AG20443 (cell line): ENCODE data around the gene ZNRF1.
"Not testable (repeated sequence)": the region's sequence is repeated elsewhere in the genome, so short reads cannot be mapped to it uniquely, and the experiment has no call there.

Experiments
- DNase-seq: peaks from one replicate; pipeline ENCODE4 v3.0.0; 2012; ENCODE audit warnings: low spot score, mixed read lengths

The ZNRF1 gene

GRCh38 chr16:75080205-75081029 is 81.6 kb downstream of the ZNRF1 start:
- peak; percentile 58 for DNase-seq

GRCh38 chr16:75081179-75081859 is 82.5 kb downstream of the ZNRF1 start:
- no peak for DNase-seq

GRCh38 chr16:75083813-75084212 is 85.0 kb downstream of the ZNRF1 start:
- DNase-seq: no peak

GRCh38 chr16:75085556-75085955 is 86.7 kb downstream of the ZNRF1 start:
- DNase-seq: no peak

GRCh38 chr16:75086281-75086680 is 87.5 kb downstream of the ZNRF1 start:
- peak; percentile 47 for DNase-seq

- no peak for DNase-seq
Measured at GRCh38 chr16:75086688-75087374, 88.0 kb downstream of the ZNRF1 start.

- no peak for DNase-seq
Measured at GRCh38 chr16:75087375-75087979, 88.7 kb downstream of the ZNRF1 start.

GRCh38 chr16:75088216-75088615 is 89.4 kb downstream of the ZNRF1 start:
- DNase-seq: no peak

- DNase-seq: no peak
Measured at GRCh38 chr16:75088934-75089333, 90.1 kb downstream of the ZNRF1 start.

- DNase-seq: no peak
Measured at GRCh38 chr16:75089486-75090202, 90.8 kb downstream of the ZNRF1 start.

- DNase-seq: not testable (repeated sequence)
Measured at GRCh38 chr16:75090899-75091298, 92.1 kb downstream of the ZNRF1 start.

- not testable (repeated sequence) for DNase-seq
Measured at GRCh38 chr16:75091619-75092018, 92.8 kb downstream of the ZNRF1 start.

- DNase-seq: no peak
Measured at GRCh38 chr16:75092777-75093176, 94.0 kb downstream of the ZNRF1 start.

- DNase-seq: no peak
Measured at GRCh38 chr16:75093598-75094540, 95.0 kb downstream of the ZNRF1 start.

- no peak for DNase-seq
Measured at GRCh38 chr16:75095204-75095621, 96.4 kb downstream of the ZNRF1 start.

- peak; percentile 40 for DNase-seq
Measured at GRCh38 chr16:75096656-75097055, 97.8 kb downstream of the ZNRF1 start.

- no peak for DNase-seq
Measured at GRCh38 chr16:75097191-75097761, 98.5 kb downstream of the ZNRF1 start.

- no peak for DNase-seq
Measured at GRCh38 chr16:75097941-75098901, 99.4 kb downstream of the ZNRF1 start.

GRCh38 chr16:75099075-75099667 is 100.3 kb downstream of the ZNRF1 start:
- DNase-seq: no peak
